Immature natural killer cell (primary cell): ENCODE data around the gene PNPLA3. TPM values are rescaled to one million over a fixed set of nuclear protein-coding genes. Genes with fewer than 3 reads are reported as not detected.
A peak's percentile ranks its signal among the peaks of the same experiment; 100 is the strongest.
"Not testable (repeated sequence)": the region's sequence is repeated elsewhere in the genome, so short reads cannot be mapped to it uniquely, and the experiment has no call there.

Experiments
- DNase-seq, 3 donors: peaks; one replicate each; pipeline ENCODE4 v3.0.0; 2022; ENCODE audit warnings: mixed read lengths in 1 of 3
- H3K27ac Mint-ChIP-seq, 6 donors: one replicate each; pipeline ENCODE4 v1.8.0; 2020; ENCODE audit warnings: mixed read lengths in 6 of 6, mild to moderate bottlenecking in 5 of 6, inconsistent platforms in 4 of 6, moderate library complexity in 3 of 6
- H3K27me3 Mint-ChIP-seq, 3 donors: one replicate each; pipeline ENCODE4 v1.8.0; 2020 to 2021; ENCODE audit warnings: low read depth in 3 of 3, mild to moderate bottlenecking in 3 of 3, mixed read lengths in 3 of 3, moderate library complexity in 3 of 3, inconsistent platforms in 1 of 3
- H3K36me3 Mint-ChIP-seq, 3 donors: one replicate each; pipeline ENCODE4 v1.8.0; 2020; ENCODE audit warnings: mixed read lengths in 3 of 3, inconsistent platforms in 2 of 3, mild to moderate bottlenecking in 2 of 3
- H3K4me1 Mint-ChIP-seq, 2 donors: one replicate each; pipeline ENCODE4 v1.8.0; 2020; ENCODE audit warnings: inconsistent platforms in 2 of 2, mild to moderate bottlenecking in 2 of 2, mixed read lengths in 2 of 2, moderate library complexity in 1 of 2
- H3K4me3 Mint-ChIP-seq, 5 donors: one replicate each; pipeline ENCODE4 v1.8.0; 2020; ENCODE audit warnings: mild to moderate bottlenecking in 5 of 5, mixed read lengths in 5 of 5, inconsistent platforms in 3 of 5, moderate library complexity in 3 of 5
- H3K9me3 Mint-ChIP-seq, 6 donors: one replicate each; pipeline ENCODE4 v1.8.0; 2020; ENCODE audit warnings: mild to moderate bottlenecking in 6 of 6, mixed read lengths in 6 of 6, inconsistent platforms in 4 of 6, moderate library complexity in 3 of 6
- polyA plus RNA-seq, 3 donors: library from polyadenylated mRNA; unstranded; fragments of 300-500 nt; fragmentation: Illumina TruSeq; gene quantifications; one replicate each; pipeline ENCODE4 v1.2.3, GENCODE V29; 2021

PNPLA3 gene
- polyA plus RNA-seq, 3 donors from 2014 or later, result not detected

GRCh38 chr22:43895986-43896645 is 27.5 kb upstream of the PNPLA3 start:
- no peak for DNase-seq
- Mint-ChIP-seq H3K27ac (no peak overlapping the region), H3K27me3 (peaks cover 2 to 11% (median 9%) of the 10 kb centered on the region in 3 donors), H3K4me1 (no peaks in the 10 kb centered on the region), H3K36me3 (no peaks in the 10 kb centered on the region), H3K4me3 (no peak overlapping the region), H3K9me3 (no peaks in the 10 kb centered on the region)

GRCh38 chr22:43897751-43898261 is 25.8 kb upstream of the PNPLA3 start:
- Mint-ChIP-seq H3K36me3 (no peaks in the 10 kb centered on the region), H3K9me3 (no peaks in the 10 kb centered on the region), H3K4me3 (no peak overlapping the region), H3K4me1 (no peaks in the 10 kb centered on the region), H3K27ac (no peak overlapping the region), H3K27me3 (peaks cover 3 to 15% (median 7%) of the 10 kb centered on the region in 3 donors)
- DNase-seq, result no peak

DNA sequence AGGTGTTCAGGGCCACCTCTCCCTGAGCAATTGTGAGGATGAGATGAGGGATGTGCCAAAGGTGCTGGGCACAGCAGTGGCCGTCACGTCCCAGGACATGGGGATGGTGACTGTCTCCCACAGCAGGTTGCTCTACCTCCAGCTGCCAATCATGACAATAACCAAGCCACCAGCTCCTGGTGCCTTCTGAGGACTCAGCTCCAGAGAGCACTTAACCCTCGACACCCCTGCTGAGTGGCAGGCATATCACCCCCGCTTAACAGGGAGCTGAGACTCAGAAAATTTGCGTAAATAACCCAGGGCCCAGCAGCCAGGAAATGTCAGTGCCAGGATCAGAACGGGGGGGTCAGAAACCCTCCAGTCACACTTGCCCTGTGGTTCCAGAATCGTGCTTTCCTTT is 23.4 kb upstream of the PNPLA3 start:
- no peaks in the 10 kb centered on the region for H3K36me3 Mint-ChIP-seq

GRCh38 chr22:43901976-43902643 is 21.5 kb upstream of the PNPLA3 start:
- H3K9me3 Mint-ChIP-seq, result no peaks in the 10 kb centered on the region
- no peak overlapping the region for H3K27ac Mint-ChIP-seq
- H3K36me3 Mint-ChIP-seq, result no peaks in the 10 kb centered on the region
- no peak overlapping the region for H3K4me3 Mint-ChIP-seq
- DNase-seq, result no peak
- H3K27me3 Mint-ChIP-seq, result peaks cover 6 to 12% (median 10%) of the 10 kb centered on the region in 3 donors
- H3K4me1 Mint-ChIP-seq, result peaks cover 0 to 3% of the 10 kb centered on the region in 2 donors

More for the DNA sequence above, 23.4 kb upstream of the PNPLA3 start:
- H3K4me1 Mint-ChIP-seq, result peaks cover 0 to 3% of the 10 kb centered on the region in 2 donors
- DNase-seq, result no peak
- H3K4me3 Mint-ChIP-seq, result no peak overlapping the region
- H3K27ac Mint-ChIP-seq, result no peak overlapping the region
- H3K27me3 Mint-ChIP-seq, result peaks cover 6 to 16% (median 10%) of the 10 kb centered on the region in 3 donors
- no peaks in the 10 kb centered on the region for H3K9me3 Mint-ChIP-seq

- not testable (repeated sequence) for H3K27ac Mint-ChIP-seq, DNase-seq, H3K4me3 Mint-ChIP-seq, H3K9me3 Mint-ChIP-seq, H3K27me3 Mint-ChIP-seq, H3K4me1 Mint-ChIP-seq, H3K36me3 Mint-ChIP-seq
Measured at GRCh38 chr22:43903033-43903432, 20.6 kb upstream of the PNPLA3 start.

DNA sequence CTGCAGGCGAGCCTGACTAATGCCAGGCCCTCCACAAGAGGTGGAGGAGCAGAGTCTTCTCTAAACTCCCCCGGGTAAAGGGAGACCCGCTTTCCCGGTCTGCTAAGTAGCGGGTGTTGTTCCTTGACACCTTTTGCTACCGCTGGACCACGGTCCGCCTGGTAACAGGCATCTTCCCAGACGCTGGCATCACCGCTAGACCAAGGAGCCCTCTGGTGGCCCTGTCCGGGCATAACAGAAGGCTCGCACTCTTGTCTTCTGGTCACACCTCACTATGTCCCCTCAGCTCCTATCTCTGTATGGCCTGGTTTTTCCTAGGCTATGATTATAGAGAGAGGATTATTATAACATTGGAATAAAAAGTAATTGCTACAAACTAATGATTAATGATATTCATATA is 19.2 kb upstream of the PNPLA3 start:
- not testable (repeated sequence) for H3K27me3 Mint-ChIP-seq, H3K27ac Mint-ChIP-seq, H3K9me3 Mint-ChIP-seq, H3K4me3 Mint-ChIP-seq, H3K36me3 Mint-ChIP-seq, H3K4me1 Mint-ChIP-seq
- DNase-seq, result peak; percentile 13 to 37 (median 30)

DNA sequence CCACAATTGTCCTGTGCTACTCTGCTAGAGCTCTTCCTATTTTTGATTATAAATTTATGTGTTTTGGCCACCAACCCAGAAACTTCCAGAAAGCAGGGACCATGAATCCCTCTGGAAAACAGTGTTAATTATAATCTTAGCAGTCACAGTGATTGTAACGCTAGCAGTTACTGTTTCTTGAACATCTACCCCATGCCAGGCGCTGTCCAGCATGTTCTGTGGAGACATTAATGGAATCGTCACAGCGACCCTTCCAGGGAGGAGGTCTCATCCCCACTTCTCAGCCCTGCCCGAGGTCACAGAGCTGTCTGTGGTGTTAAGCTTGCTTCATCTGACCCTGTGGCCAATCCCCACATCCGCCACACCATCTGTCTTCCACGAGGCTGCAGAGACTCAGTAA is 17.9 kb upstream of the PNPLA3 start:
- Mint-ChIP-seq H3K27ac (no peak overlapping the region), H3K36me3 (no peaks in the 10 kb centered on the region), H3K27me3 (peaks cover 6 to 10% (median 6%) of the 10 kb centered on the region in 3 donors), H3K4me3 (no peak overlapping the region), H3K9me3 (no peaks in the 10 kb centered on the region), H3K4me1 (peaks cover 0 to 3% of the 10 kb centered on the region in 2 donors)
- DNase-seq, result no peak

GRCh38 chr22:43909708-43910107 is 13.9 kb upstream of the PNPLA3 start:
- no peak for DNase-seq
- Mint-ChIP-seq H3K4me3 (no peak overlapping the region), H3K9me3 (no peaks in the 10 kb centered on the region), H3K36me3 (no peaks in the 10 kb centered on the region), H3K27ac (no peak overlapping the region), H3K4me1 (no peaks in the 10 kb centered on the region), H3K27me3 (peaks cover 4 to 12% (median 6%) of the 10 kb centered on the region in 3 donors)

GRCh38 chr22:43910178-43910695 is 13.4 kb upstream of the PNPLA3 start:
- H3K27me3 Mint-ChIP-seq, result peaks cover 4 to 12% (median 6%) of the 10 kb centered on the region in 3 donors
- DNase-seq, result no peak
- H3K27ac Mint-ChIP-seq, result no peak overlapping the region
- H3K36me3 Mint-ChIP-seq, result no peaks in the 10 kb centered on the region
- H3K4me1 Mint-ChIP-seq, result no peaks in the 10 kb centered on the region
- H3K4me3 Mint-ChIP-seq, result no peak overlapping the region
- no peaks in the 10 kb centered on the region for H3K9me3 Mint-ChIP-seq

DNA sequence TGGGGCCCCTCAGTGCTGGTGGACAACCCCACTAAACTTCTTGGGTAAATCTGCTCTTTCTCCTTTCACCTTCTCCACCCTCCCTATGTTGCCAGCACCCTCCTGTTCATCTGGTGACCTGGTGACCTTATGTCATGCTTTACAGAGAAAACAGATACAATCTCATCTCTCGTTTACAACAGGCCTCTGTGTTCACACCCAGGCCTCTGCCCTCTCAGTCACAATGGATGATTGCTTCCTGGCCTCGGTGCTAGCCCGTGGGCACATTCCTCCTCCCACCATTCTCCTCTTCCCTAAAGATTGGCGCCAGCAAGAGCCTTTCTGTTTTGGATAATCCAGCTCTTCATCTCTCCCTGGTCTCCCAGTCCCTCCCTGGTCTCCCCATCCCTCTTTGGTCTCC is 12.3 kb upstream of the PNPLA3 start:
- Mint-ChIP-seq H3K9me3 (no peaks in the 10 kb centered on the region), H3K4me1 (no peaks in the 10 kb centered on the region), H3K27ac (no peak overlapping the region), H3K4me3 (no peak overlapping the region), H3K36me3 (no peaks in the 10 kb centered on the region), H3K27me3 (peaks cover 4 to 12% (median 6%) of the 10 kb centered on the region in 3 donors)
- DNase-seq, result no peak

DNA sequence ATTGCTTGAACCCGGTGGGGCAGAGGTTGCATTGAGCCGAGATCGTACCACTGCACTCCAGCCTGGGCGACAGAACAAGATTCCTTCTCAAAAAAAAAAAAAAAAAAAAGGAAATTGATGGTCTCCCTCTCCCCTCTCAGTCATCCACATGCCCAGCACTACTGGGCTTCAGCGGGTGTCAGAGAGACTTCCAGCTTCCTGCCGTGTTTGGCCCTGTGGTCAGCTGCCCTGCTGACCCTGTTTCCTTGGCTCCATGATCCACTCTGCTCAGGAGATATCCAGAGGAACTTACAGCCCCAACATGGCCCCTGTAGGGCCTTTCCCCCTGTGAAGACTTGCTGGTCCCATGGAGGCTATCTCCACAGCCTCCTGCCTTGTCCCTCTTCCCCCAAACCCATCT is 6.1 kb upstream of the PNPLA3 start:
- H3K9me3 Mint-ChIP-seq, result no peaks in the 10 kb centered on the region
- H3K27ac Mint-ChIP-seq, result no peak overlapping the region
- H3K4me1 Mint-ChIP-seq, result no peaks in the 10 kb centered on the region
- no peak for DNase-seq
- no peaks in the 10 kb centered on the region for H3K36me3 Mint-ChIP-seq
- no peak overlapping the region for H3K4me3 Mint-ChIP-seq
- peaks cover 1 to 18% (median 2%) of the 10 kb centered on the region in 3 donors for H3K27me3 Mint-ChIP-seq

DNA sequence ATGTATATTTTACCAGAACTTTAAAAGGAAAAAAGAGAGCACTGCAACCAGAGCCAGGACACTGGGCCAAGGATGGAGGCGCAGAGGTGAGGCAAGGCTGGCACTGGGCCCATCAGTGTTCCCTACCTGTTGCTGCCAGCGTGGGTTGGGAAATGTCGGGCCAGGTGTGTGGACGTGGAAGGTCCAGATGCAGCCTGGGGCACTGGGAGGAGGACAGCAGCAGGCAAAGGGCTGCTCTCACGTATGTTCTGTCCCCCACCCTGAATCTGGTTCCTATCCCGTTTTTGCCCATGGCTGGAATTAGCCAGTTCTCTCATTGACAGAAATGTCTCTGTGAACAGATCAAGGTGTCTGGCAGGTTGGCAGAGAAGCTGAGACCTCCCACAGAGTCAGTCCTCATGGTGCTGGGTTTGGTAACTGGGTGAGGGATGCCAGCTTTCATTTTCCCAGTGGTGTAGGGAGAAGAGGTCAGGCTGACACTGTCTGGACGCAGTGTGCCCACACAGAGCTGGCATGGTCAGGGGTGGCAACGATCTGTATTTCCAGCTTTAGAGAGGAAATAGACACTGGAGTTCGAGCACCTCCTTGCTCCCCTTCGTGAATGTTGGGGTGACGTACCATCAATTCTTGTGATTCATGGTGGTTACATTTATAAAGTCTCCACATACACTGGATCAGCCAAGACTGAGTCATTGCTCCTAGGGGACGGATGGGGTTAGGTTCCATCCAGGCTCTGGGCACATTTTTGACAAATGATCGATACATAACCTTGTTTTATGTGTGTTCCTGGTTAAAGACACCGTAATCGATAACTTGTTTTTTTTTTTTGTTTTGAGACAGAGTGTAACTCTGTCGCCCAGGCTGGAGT is 4.3 kb upstream of the PNPLA3 start:
- no peak for DNase-seq
- Mint-ChIP-seq H3K27ac (no peak overlapping the region), H3K27me3 (peaks cover 0 to 11% (median 5%) of the 10 kb centered on the region in 3 donors), H3K4me3 (no peak overlapping the region), H3K4me1 (peaks cover 5 to 7% of the 10 kb centered on the region in 2 donors), H3K36me3 (no peaks in the 10 kb centered on the region), H3K9me3 (no peaks in the 10 kb centered on the region)

DNA sequence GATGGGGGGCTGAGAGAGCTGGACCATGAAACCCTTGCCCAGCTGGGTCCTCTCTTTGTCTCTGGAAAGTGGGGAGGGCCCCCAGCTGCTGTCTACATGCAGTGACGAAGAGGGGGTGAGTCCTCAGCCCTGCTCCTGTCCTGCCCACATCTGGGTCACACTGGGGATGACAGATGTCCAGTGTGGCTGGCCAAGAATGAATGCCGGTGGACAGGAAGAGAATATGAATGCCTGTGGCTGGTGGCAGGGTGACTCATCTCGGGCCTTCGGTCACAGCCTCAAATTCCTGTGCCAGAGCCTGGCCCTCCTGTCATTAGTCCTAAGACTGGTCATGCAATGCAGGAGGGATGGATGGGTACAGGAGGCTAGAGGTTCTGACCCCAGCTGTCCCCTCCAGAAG is 2.2 kb upstream of the PNPLA3 start:
- Mint-ChIP-seq H3K4me3 (no peak overlapping the region), H3K36me3 (no peaks in the 10 kb centered on the region), H3K4me1 (peaks cover 5 to 7% of the 10 kb centered on the region in 2 donors), H3K9me3 (no peaks in the 10 kb centered on the region), H3K27me3 (peaks cover 5 to 15% (median 6%) of the 10 kb centered on the region in 3 donors), H3K27ac (no peak overlapping the region)
- no peak for DNase-seq

DNA sequence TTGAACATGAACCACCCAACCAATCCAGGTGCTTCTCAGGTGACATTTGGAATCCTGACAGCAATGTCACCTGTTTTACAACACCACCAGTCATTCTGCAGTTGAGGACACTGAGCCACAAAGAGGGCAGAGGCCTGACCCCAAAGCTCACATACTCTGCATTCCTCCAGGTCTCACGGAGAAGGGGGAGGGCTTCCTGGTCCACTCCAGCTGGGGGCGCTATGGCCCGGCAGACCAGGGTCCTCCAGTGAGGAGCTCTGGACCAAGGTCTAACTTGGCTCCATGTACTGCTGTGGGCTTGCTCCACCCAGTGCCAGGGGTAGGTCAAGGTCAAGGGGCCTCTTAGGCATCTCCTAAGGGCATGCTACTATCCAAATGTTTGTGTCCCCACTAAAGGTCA is 1.5 kb upstream of the PNPLA3 start:
- no peaks in the 10 kb centered on the region for H3K36me3 Mint-ChIP-seq
- H3K27ac Mint-ChIP-seq, result no peak overlapping the region
- peak overlapping the region in 2 of 5 donors; percentile 33 to 89 for H3K4me3 Mint-ChIP-seq
- no peaks in the 10 kb centered on the region for H3K9me3 Mint-ChIP-seq
- H3K4me1 Mint-ChIP-seq, result peaks cover 5 to 7% of the 10 kb centered on the region in 2 donors
- peaks cover 5 to 15% (median 7%) of the 10 kb centered on the region in 3 donors for H3K27me3 Mint-ChIP-seq
- DNase-seq, result no peak
